Fibroblast of the aortic adventitia (primary cell): Measurements from ENCODE around the gene ATP8B1. TPM values are rescaled to one million over a fixed set of nuclear protein-coding genes. Genes with fewer than 3 reads are reported as not detected.
"Not testable (repeated sequence)": the region's sequence is repeated elsewhere in the genome, so short reads cannot be mapped to it uniquely, and the experiment has no call there.

Experiments used
- DNase-seq: peaks from one replicate; pipeline ENCODE4 v3.0.0-alpha.2; 2010; ENCODE audit warnings: low read depth
- H3K4me3 ChIP-seq: 2 replicates; pipeline ENCODE4 v1.5.1; 2011; ENCODE audit warnings: low read depth, mild to moderate bottlenecking, control low read depth, low read length, moderate library complexity
- CTCF ChIP-seq: IDR thresholded peaks from 2 replicates; pipeline ENCODE4 v1.5.1; 2011; ENCODE audit warnings: mild to moderate bottlenecking, low read length, control low read depth, inconsistent platforms; ENCODE audit not compliant: insufficient read depth
- total RNA-seq: library from RNA; depleted of rRNA; stranded (reverse); fragments of >200 nt; gene quantifications from 2 replicates; pipeline ENCODE4 v1.2.3, GENCODE V29; 2012; ENCODE audit warnings: low replicate concordance

ATP8B1 gene
- total RNA-seq, 1 donor, result 80.4 TPM

DNA sequence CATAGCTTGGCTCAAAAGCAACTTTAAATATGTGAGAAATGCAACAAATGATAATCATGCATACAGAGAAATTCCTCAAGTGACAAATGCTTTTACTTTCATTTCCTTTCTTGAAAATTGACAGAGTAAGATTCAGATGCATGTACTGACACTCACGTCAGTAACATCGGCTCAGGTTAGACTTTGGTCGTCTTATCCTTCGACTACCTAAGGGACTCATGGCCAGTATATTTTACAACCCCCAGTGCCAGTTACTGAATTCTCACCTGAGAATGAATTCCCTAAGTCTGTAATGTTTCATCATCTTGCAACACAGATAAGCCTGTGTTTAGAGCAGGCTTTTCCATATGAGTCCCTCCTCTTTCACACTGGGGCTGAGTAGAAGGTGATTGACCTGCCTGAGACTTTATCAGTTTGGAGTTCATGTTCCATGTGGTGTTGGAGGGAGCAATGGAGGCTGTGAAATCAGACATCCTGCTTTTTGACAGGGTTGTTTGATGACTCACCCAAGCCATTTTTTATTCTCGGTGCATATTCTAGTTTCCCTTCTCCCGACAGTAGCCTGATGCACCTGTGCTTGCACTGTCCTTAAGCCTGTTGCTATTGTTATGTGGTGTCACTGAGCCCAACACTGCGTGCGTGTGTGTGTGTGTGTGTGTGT is 30.5 kb upstream of the ATP8B1 start:
- no peak for TF ChIP-seq CTCF
- no peak overlapping the region for H3K4me3 ChIP-seq
- peak; percentile 57 for DNase-seq

DNA sequence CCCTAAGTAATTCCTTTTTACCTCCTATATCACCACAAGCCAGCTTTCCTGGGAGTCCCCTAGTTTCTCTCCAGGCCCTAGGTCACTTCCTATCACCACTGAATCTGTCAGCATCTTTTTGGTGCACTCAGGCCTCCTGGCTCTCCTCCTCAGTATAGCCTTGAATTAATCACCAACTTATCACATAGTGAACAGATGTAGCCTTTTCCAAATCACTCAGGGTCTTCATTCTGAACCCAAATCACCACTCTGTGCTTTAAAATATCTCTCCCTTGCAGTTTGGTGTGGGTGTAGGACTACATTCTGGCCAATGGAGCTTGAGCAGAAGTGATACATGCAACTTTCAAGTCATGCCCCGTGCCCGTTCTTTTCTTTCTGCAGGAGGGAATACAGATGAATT is 29.6 kb upstream of the ATP8B1 start:
- no peak overlapping the region for H3K4me3 ChIP-seq
- TF ChIP-seq CTCF, result no peak
- no peak for DNase-seq

- no peak for DNase-seq
- H3K4me3 ChIP-seq, result no peak overlapping the region
- no peak for TF ChIP-seq CTCF
These were observed 28.7 kb upstream of the ATP8B1 start for GRCh38 chr18:57831597-57832377.

DNA sequence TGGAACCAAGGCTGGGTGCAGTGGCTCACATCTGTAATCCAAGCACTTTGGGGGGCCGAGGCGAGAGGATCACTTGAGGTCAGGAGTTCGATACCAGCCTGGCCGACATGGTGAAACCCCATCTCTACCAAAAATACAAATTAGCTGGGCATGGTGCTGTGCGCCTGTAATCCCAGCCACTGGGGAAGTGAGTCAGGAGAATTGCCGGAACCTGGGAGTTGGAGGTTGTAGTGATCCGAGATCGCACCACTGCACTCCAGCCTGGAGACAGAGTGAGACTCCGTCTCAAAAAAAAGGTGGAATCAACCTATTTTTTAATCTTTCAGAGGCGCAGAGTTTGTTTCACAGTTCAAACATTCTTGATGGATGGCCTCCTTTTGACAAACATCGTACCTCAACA is 24.5 kb upstream of the ATP8B1 start:
- no peak for DNase-seq
- H3K4me3 ChIP-seq, result no peak overlapping the region
- no peak for TF ChIP-seq CTCF

DNA sequence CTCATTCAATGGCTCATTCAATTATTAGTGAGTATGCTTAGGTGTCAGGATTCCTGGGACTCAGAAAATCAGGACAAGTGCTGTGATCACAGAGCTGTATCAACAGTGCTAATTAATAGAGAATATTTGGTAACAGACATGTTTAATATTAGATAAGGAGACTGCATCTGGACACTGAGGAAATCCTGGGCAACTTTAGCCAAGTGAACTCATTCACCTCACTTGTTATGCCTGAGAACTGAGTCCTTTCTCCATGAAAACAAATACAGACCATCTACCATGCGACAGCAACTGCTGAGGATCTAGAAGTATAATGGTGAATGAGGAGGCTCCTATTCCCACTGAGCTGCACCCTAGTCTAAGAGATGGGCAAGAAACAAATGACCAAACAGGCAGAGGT is 23.1 kb upstream of the ATP8B1 start:
- TF ChIP-seq CTCF, result no peak
- DNase-seq, result no peak
- no peak overlapping the region for H3K4me3 ChIP-seq

- not testable (repeated sequence) for H3K4me3 ChIP-seq, DNase-seq
These were observed 17.5 kb upstream of the ATP8B1 start for GRCh38 chr18:57820583-57820982.

GRCh38 chr18:57819671-57820460 is 16.8 kb upstream of the ATP8B1 start:
- H3K4me3 ChIP-seq, result no peak overlapping the region
- no peak for TF ChIP-seq CTCF
- DNase-seq, result peak; percentile 87
